Endothelial cell of umbilical vein (primary cell): ENCODE data around the gene CCDC66. TPM values are rescaled to one million over a fixed set of nuclear protein-coding genes. Genes with fewer than 3 reads are reported as not detected.
A peak's percentile ranks its signal among the peaks of the same experiment; 100 is the strongest.

ENCODE experiments used
- BruUV-seq: library from RNA; stranded (reverse); fragments of 400-500 nt; replicated peaks from 2 replicates; lab custom pipeline; 2021; lab: Mats Ljungman, UMichigan
- CTCF ChIA-PET: fragments of 300-600, 350-600 bp; sonication (Branson Sonifier 250); formaldehyde crosslinking; loops from one replicate; lab custom pipeline; 2021; ENCODE audit warnings: antibody characterized with exemption, inconsistent platforms; lab: Charles Lee
- POLR2A ChIA-PET: fragments of 300-600, 350-600 bp; sonication (Branson Sonifier 250); formaldehyde crosslinking; loops from one replicate; lab custom pipeline; 2021; ENCODE audit warnings: antibody characterized with exemption, inconsistent platforms; lab: Charles Lee
- DNase-seq: peaks from one replicate; pipeline ENCODE4 v3.0.0-alpha.2; 2011; ENCODE audit warnings: low read depth, low spot score
- FAIRE-seq: peaks from 2 replicates; lab custom pipeline; 2011; peaks lifted over from hg19 to GRCh38; lab: Jason Lieb, UNC
- H2AFZ ChIP-seq: 2 replicates; pipeline ENCODE4 v1.6.0; 2012; ENCODE audit warnings: low read depth, low read length, control low read depth, inconsistent platforms
- H3K27ac ChIP-seq: 2 replicates; pipeline ENCODE4 v1.5.1; 2011; ENCODE audit warnings: low read depth, mild to moderate bottlenecking, control low read depth, low read length, moderate library complexity; ENCODE audit not compliant: insufficient read depth
- H3K27me3 ChIP-seq, 2 experiments: 2 replicates each; pipeline versions ENCODE4 v1.6.0 to v1.6.1; 2011; ENCODE audit warnings: low read length in 2 of 2, mixed read lengths in 1 of 2; ENCODE audit not compliant: control insufficient read depth in 2 of 2, insufficient read depth in 2 of 2
- H3K36me3 ChIP-seq, 2 experiments: 2 replicates in 1 of 2; 3 replicates in 1 of 2; pipeline ENCODE4 v1.5.1; 2011; ENCODE audit warnings: low read length in 2 of 2, mild to moderate bottlenecking in 1 of 2, moderate library complexity in 1 of 2; ENCODE audit not compliant: control insufficient read depth in 2 of 2, insufficient read depth in 2 of 2; ENCODE audit errors: extremely low read depth in 1 of 2
- H3K4me1 ChIP-seq: 3 replicates; pipeline ENCODE4 v1.5.1; 2011; ENCODE audit warnings: mild to moderate bottlenecking, low read length; ENCODE audit not compliant: control insufficient read depth, insufficient read depth; ENCODE audit errors: extremely low read depth
- H3K4me2 ChIP-seq: 2 replicates; pipeline ENCODE4 v1.6.1; 2011; ENCODE audit warnings: low read length, control low read depth, mixed read lengths; ENCODE audit not compliant: insufficient read depth
- H3K4me3 ChIP-seq, 3 experiments: fragments of 200-600 bp in 1 of 3; sonication (generic), shearing (Covaris generic) in 1 of 3; replicated peaks in 1 of 3; 2 replicates each; pipeline ENCODE4 v1.5.1; 2011 to 2016; ENCODE audit warnings: control low read depth in 3 of 3, low read length in 3 of 3, mild to moderate bottlenecking in 2 of 3, inconsistent platforms in 1 of 3, low read depth in 1 of 3, moderate library complexity in 1 of 3; ENCODE audit not compliant: insufficient read depth in 1 of 3
- H3K79me2 ChIP-seq: 2 replicates; pipeline ENCODE4 v1.6.0; 2012; ENCODE audit warnings: low read length, inconsistent platforms; ENCODE audit not compliant: control insufficient read depth, insufficient read depth
- H3K9ac ChIP-seq: replicated peaks from 2 replicates; pipeline ENCODE3; 2011; ENCODE audit warnings: low read length, control low read depth; ENCODE audit not compliant: insufficient read depth; ENCODE audit errors: extremely low read depth
- H3K9me1 ChIP-seq: replicated peaks from 3 replicates; pipeline ENCODE4 v1.6.0; 2011; ENCODE audit warnings: mild to moderate bottlenecking, low read length; ENCODE audit not compliant: control insufficient read depth, insufficient read depth; ENCODE audit errors: extremely low read depth
- H3K9me3 ChIP-seq: replicated peaks from 2 replicates; pipeline ENCODE4 v1.5.1; 2012; ENCODE audit warnings: low read length, inconsistent platforms; ENCODE audit not compliant: control insufficient read depth, insufficient read depth
- H4K20me1 ChIP-seq: replicated peaks from 2 replicates; pipeline ENCODE3; 2011; ENCODE audit warnings: mild to moderate bottlenecking, low read length; ENCODE audit not compliant: control insufficient read depth, insufficient read depth; ENCODE audit errors: extremely low read depth
- EZH2 ChIP-seq: IDR thresholded peaks from 2 replicates; pipeline ENCODE4 v1.6.1; 2012; ENCODE audit warnings: borderline replicate concordance, low read depth, mild to moderate bottlenecking, moderate library complexity, low read length, inconsistent platforms; ENCODE audit not compliant: severe bottlenecking
- FOS ChIP-seq: IDR thresholded peaks from 2 replicates; pipeline ENCODE4 v1.6.1; 2011; ENCODE audit warnings: mild to moderate bottlenecking, low read length, moderate library complexity, borderline replicate concordance; ENCODE audit not compliant: insufficient read depth
- GATA2 ChIP-seq: IDR thresholded peaks from 2 replicates; pipeline ENCODE4 v1.7.0; 2011; ENCODE audit warnings: low read depth, mild to moderate bottlenecking, moderate library complexity, mixed read lengths, low read length; ENCODE audit not compliant: insufficient read length, insufficient read depth
- JUN ChIP-seq: IDR thresholded peaks from 2 replicates; pipeline ENCODE4 v1.6.1; 2011; ENCODE audit warnings: borderline replicate concordance, low read depth; ENCODE audit not compliant: insufficient read length, insufficient read depth
- MYC ChIP-seq: IDR thresholded peaks from one replicate; pipeline ENCODE4 v1.6.1; 2011; ENCODE audit warnings: mild to moderate bottlenecking, low read depth, low read length
- POLR2A ChIP-seq: IDR thresholded peaks from 2 replicates; pipeline ENCODE4 v1.6.1; 2012; ENCODE audit warnings: low read depth, mild to moderate bottlenecking, control low read depth, low read length
- POLR2AphosphoS5 ChIP-seq: IDR thresholded peaks from 2 replicates; pipeline ENCODE4 v1.6.1; 2012; ENCODE audit warnings: low read depth, mild to moderate bottlenecking, control low read depth, low read length, moderate library complexity; ENCODE audit not compliant: insufficient read depth
- dilution Hi-C: fragments of 300-500 bp; cut with MboI; formaldehyde crosslinking; loops from one replicate; pipeline ENCODE4 v1.15.0; 2019; ENCODE audit warnings: low sequenced_read_pairs; ENCODE audit not compliant: extremely low pct_ligation_motif_present
- intact Hi-C: fragments of 100-400 bp; cut with micrococcal nuclease; formaldehyde crosslinking; loops from one replicate; pipeline ENCODE4 v1.10.0; 2022
- polyA plus RNA-seq, 4 experiments: library from polyadenylated mRNA; depleted of rRNA in 3 of 4; stranded (reverse) in 3 of 4; unstranded in 1 of 4; fragments of >200 nt; gene quantifications; 2 replicates each; pipeline versions ENCODE4 v1.2.1 to v1.2.3, GENCODE V29; 2011 to 2012; ENCODE audit warnings: missing spikeins in 1 of 4
- total RNA-seq: library from RNA; stranded (reverse); gene quantifications from 2 replicates; pipeline ENCODE4 v1.2.3, GENCODE V29; 2021
- TF ChIP-seq, protein P1 (sequence below): IDR thresholded peaks from 2 replicates; pipeline ENCODE4 v1.6.1; 2011; ENCODE audit not compliant: insufficient read depth, insufficient read length
- TF ChIP-seq, protein P2 (sequence below), 2 donors: IDR thresholded peaks; 1 replicate in 1 of 2; 2 replicates in 1 of 2; pipeline ENCODE4 v1.5.1; 2011; ENCODE audit warnings: low read length in 2 of 2, mild to moderate bottlenecking in 2 of 2, moderate library complexity in 2 of 2, control low read depth in 1 of 2, inconsistent platforms in 1 of 2, low read depth in 1 of 2; ENCODE audit not compliant: insufficient read depth in 1 of 2; ENCODE audit errors: extremely low read depth in 1 of 2

Gene CCDC66
- total and polyA plus RNA-seq, 2 donors (not counting 3 experiments of a cell fraction or from before 2014, with no cell fraction given) = 5.0 to 20.7 TPM

DNA sequence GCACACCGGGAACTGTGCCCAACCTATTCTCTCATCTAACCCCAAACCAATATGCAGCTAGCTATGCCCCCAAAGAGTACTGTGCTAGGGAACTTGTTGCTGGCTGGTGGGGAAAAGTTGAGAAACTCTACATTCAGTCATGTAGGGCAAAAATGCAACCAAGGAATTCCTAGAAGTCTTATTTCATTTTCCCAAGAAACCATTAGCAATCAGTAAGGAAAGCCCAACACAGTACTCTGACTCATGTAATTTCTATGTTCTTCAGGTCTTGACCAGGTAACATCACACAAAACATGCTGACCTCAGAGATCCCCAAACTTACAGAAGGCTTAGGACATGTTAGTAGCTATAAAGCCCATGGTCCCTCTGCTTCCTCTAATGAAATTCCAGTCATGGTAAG, 74.0 kb downstream of the CCDC66 start:
- peaks cover 4% of the 10 kb centered on the region for H3K4me1 ChIP-seq
- H3K4me2 ChIP-seq = no peak overlapping the region
- H3K36me3 ChIP-seq = peaks cover 9 to 15% of the 10 kb centered on the region in 2 experiments
- H2AFZ ChIP-seq = no peak overlapping the region
- dilution Hi-C loops (no loop called here), intact Hi-C loops (no loop called here)
- H3K9ac ChIP-seq = no peak overlapping the region
- no TSS peak for BruUV-seq
- CTCF ChIA-PET = no interaction called here
- FAIRE-seq (no peak), DNase-seq (no peak)
- TF ChIP-seq MYC = no peak
- TF ChIP-seq GATA2 = no peak
- TF ChIP-seq EZH2 = no peak
- no peak for TF ChIP-seq POLR2AphosphoS5
- TF ChIP-seq POLR2A = no peak
- no peaks in the 10 kb centered on the region for H3K27me3 ChIP-seq
- no peak overlapping the region for H3K27ac ChIP-seq
- no peaks in the 10 kb centered on the region for H3K79me2 ChIP-seq
- no peak overlapping the region for H3K4me3 ChIP-seq
- H3K9me1 ChIP-seq = no peaks in the 10 kb centered on the region
- no peaks in the 10 kb centered on the region for H3K9me3 ChIP-seq
- POLR2A ChIA-PET = no interaction called here
- H4K20me1 ChIP-seq = no peaks in the 10 kb centered on the region

DNA sequence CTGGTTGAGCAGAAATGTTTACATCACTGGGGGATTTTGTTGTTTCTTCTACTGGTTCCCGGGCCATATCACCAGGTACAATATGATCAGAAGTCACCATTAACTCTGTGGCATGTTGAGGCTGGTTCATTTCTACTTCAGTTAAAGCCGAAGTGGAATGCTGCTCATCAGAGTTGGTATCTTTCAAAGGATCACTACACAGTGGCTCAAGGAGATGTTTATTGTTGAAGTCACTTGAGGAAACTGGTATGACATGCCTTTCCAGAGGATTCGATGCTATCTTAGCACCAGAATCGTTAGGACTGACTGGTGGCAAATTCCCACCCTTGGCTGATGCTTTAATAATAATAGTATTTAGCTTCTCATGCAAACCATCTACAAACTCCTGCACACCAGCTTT, 76.2 kb downstream of the CCDC66 start:
- Histone ChIP-seq H4K20me1 (no peaks in the 10 kb centered on the region), H2AFZ (no peak overlapping the region), H3K4me1 (peaks cover 4% of the 10 kb centered on the region), H3K9me1 (no peaks in the 10 kb centered on the region), H3K9me3 (no peaks in the 10 kb centered on the region), H3K27ac (no peak overlapping the region), H3K9ac (no peak overlapping the region), H3K4me2 (no peak overlapping the region), H3K27me3 (no peaks in the 10 kb centered on the region), H3K36me3 (peaks cover 7 to 9% of the 10 kb centered on the region in 2 experiments), H3K79me2 (no peaks in the 10 kb centered on the region), H3K4me3 (no peak overlapping the region)
- intact Hi-C loops (no loop called here), dilution Hi-C loops (no loop called here)
- TF ChIP-seq, protein P1, sequence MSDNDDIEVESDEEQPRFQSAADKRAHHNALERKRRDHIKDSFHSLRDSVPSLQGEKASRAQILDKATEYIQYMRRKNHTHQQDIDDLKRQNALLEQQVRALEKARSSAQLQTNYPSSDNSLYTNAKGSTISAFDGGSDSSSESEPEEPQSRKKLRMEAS = no peak
- TF ChIP-seq POLR2A (no peak), FOS (no peak), POLR2AphosphoS5 (no peak), MYC (no peak), GATA2 (no peak), JUN (no peak), EZH2 (no peak)
- TF ChIP-seq, protein P2, sequence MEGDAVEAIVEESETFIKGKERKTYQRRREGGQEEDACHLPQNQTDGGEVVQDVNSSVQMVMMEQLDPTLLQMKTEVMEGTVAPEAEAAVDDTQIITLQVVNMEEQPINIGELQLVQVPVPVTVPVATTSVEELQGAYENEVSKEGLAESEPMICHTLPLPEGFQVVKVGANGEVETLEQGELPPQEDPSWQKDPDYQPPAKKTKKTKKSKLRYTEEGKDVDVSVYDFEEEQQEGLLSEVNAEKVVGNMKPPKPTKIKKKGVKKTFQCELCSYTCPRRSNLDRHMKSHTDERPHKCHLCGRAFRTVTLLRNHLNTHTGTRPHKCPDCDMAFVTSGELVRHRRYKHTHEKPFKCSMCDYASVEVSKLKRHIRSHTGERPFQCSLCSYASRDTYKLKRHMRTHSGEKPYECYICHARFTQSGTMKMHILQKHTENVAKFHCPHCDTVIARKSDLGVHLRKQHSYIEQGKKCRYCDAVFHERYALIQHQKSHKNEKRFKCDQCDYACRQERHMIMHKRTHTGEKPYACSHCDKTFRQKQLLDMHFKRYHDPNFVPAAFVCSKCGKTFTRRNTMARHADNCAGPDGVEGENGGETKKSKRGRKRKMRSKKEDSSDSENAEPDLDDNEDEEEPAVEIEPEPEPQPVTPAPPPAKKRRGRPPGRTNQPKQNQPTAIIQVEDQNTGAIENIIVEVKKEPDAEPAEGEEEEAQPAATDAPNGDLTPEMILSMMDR (IDR thresholded peaks at IDR 0.05; ENCODE audit: extremely low read depth in 1 of 2, insufficient read depth in 1 of 2, low read depth in 1 of 2, low read length in 2 of 2) = no peak
- DNase-seq (no peak), FAIRE-seq (no peak)
- TSS peak; percentile 17 for BruUV-seq
- CTCF ChIA-PET = interaction anchor here (1.0 kb wide), 1 partner anchor 9 kb away, joined by 4 read pairs; no protein-coding TSS in a partner anchor
- POLR2A ChIA-PET = no interaction called here
